ENCODE data around the gene POLD1. TPM values are rescaled to one million over a fixed set of nuclear protein-coding genes. Genes with fewer than 3 reads are reported as not detected.

POLD1 gene
- total and polyA plus RNA-seq, 3 donors from 2014 or later = 30.7 to 51.7 (median 42.2) TPM

Other genes starting within 250 kb of the POLD1 start
- 10 to 100 TPM; 18.0 to 37.3 TPM for gene IZUMO2, start 221.1 kb upstream of the POLD1 start, total RNA-seq
- 56.1 TPM for gene IZUMO2, start 221.1 kb upstream of the POLD1 start, polyA plus RNA-seq (ENCODE audit: insufficient read depth, low read depth, low replicate concordance)
- gene MYH14, start 180.7 kb upstream of the POLD1 start, total RNA-seq = 1 to 10 TPM; 7.8 to 7.9 TPM
- gene MYH14, start 180.7 kb upstream of the POLD1 start, polyA plus RNA-seq (ENCODE audit: insufficient read depth, low read depth, low replicate concordance) = 6.0 TPM
- 10 to 100 TPM in 1 of 2 donors, 1 to 10 TPM in 1; 6.9 to 16.0 TPM for gene KCNC3, start 55.0 kb upstream of the POLD1 start, total RNA-seq
- gene KCNC3, start 55.0 kb upstream of the POLD1 start, polyA plus RNA-seq (ENCODE audit: insufficient read depth, low read depth, low replicate concordance) = 7.7 TPM
- 1 to 10 TPM; 1.3 to 2.0 TPM for gene NAPSA, start 18.7 kb upstream of the POLD1 start, total RNA-seq
- 11.5 TPM for gene NAPSA, start 18.7 kb upstream of the POLD1 start, polyA plus RNA-seq (ENCODE audit: insufficient read depth, low read depth, low replicate concordance)
- gene NR1H2, start 7.9 kb upstream of the POLD1 start, total RNA-seq = 10 to 100 TPM; 93.8 to 96.6 TPM
- gene NR1H2, start 7.9 kb upstream of the POLD1 start, polyA plus RNA-seq (ENCODE audit: insufficient read depth, low read depth, low replicate concordance) = 68.0 TPM
- 1 to 10 TPM in 1 of 2 donors, under 1 TPM in 1; 0.24 to 1.1 TPM for gene SPIB, start 34.6 kb downstream of the POLD1 start, total RNA-seq
- 1.6 TPM for gene SPIB, start 34.6 kb downstream of the POLD1 start, polyA plus RNA-seq (ENCODE audit: insufficient read depth, low read depth, low replicate concordance)
- under 1 TPM; 0.31 to 0.63 TPM for gene MYBPC2, start 48.5 kb downstream of the POLD1 start, total RNA-seq
- gene MYBPC2, start 48.5 kb downstream of the POLD1 start, polyA plus RNA-seq (ENCODE audit: insufficient read depth, low read depth, low replicate concordance) = 3.2 TPM
- gene EMC10, start 92.2 kb downstream of the POLD1 start, total RNA-seq = 100 to 1,000 TPM; 203 to 311 TPM
- 162 TPM for gene EMC10, start 92.2 kb downstream of the POLD1 start, polyA plus RNA-seq (ENCODE audit: insufficient read depth, low read depth, low replicate concordance)
- 100 to 1,000 TPM in 1 of 2 donors, 10 to 100 TPM in 1; 60.0 to 120 TPM for gene GARIN5A, start 92.5 kb downstream of the POLD1 start, total RNA-seq
- gene GARIN5A, start 92.5 kb downstream of the POLD1 start, polyA plus RNA-seq (ENCODE audit: insufficient read depth, low read depth, low replicate concordance) = 126 TPM
- 10 to 100 TPM; 26.1 to 37.7 TPM for gene JOSD2, start 126.8 kb downstream of the POLD1 start, total RNA-seq
- gene JOSD2, start 126.8 kb downstream of the POLD1 start, polyA plus RNA-seq (ENCODE audit: insufficient read depth, low read depth, low replicate concordance) = 21.6 TPM
- gene ASPDH, start 129.6 kb downstream of the POLD1 start, total RNA-seq = not detected
- gene ASPDH, start 129.6 kb downstream of the POLD1 start, polyA plus RNA-seq (ENCODE audit: insufficient read depth, low read depth, low replicate concordance) = 0.90 TPM
- gene LRRC4B, start 184.1 kb downstream of the POLD1 start, total RNA-seq = 10 to 100 TPM in 1 of 2 donors, 1 to 10 TPM in 1; 5.7 to 10.1 TPM
- 2.8 TPM for gene LRRC4B, start 184.1 kb downstream of the POLD1 start, polyA plus RNA-seq (ENCODE audit: insufficient read depth, low read depth, low replicate concordance)